NCI-H510A treated with DMSO at 0.1 percent for 48 hours (cell line): ENCODE results near the gene STK10.

ENCODE experiments used
- DNase-seq: peaks from one replicate; lab custom pipeline; 2025; lab: John Stamatoyannopoulos, UW

The STK10 gene

GRCh38 chr5:172106511-172107356, 81.3 kb downstream of the STK10 start:
- DNase-seq: peak; percentile 2

GRCh38 chr5:172105811-172106210, 82.2 kb downstream of the STK10 start:
- no peak for DNase-seq

GRCh38 chr5:172104801-172105701, 83.0 kb downstream of the STK10 start:
- no peak for DNase-seq

- no peak for DNase-seq
Measured at GRCh38 chr5:172104021-172104420, 84.0 kb downstream of the STK10 start.

GRCh38 chr5:172102913-172103626, 85.0 kb downstream of the STK10 start:
- DNase-seq: no peak

GRCh38 chr5:172102218-172102870, 85.7 kb downstream of the STK10 start:
- no peak for DNase-seq

- DNase-seq: no peak
Measured at GRCh38 chr5:172101547-172102217, 86.3 kb downstream of the STK10 start.

GRCh38 chr5:172098883-172099282, 89.1 kb downstream of the STK10 start:
- no peak for DNase-seq

- DNase-seq: no peak
Measured at GRCh38 chr5:172098046-172098445, 90.0 kb downstream of the STK10 start.

GRCh38 chr5:172097356-172097755, 90.7 kb downstream of the STK10 start:
- DNase-seq: no peak

- DNase-seq: no peak
Measured at GRCh38 chr5:172096207-172096940, 91.7 kb downstream of the STK10 start.

GRCh38 chr5:172095368-172096206, 92.4 kb downstream of the STK10 start:
- DNase-seq: no peak

- DNase-seq: no peak
Measured at GRCh38 chr5:172093965-172094364, 94.1 kb downstream of the STK10 start.

- no peak for DNase-seq
Measured at GRCh38 chr5:172093559-172093958, 94.5 kb downstream of the STK10 start.

GRCh38 chr5:172091956-172092732, 95.9 kb downstream of the STK10 start:
- no peak for DNase-seq

- DNase-seq: no peak
Measured at GRCh38 chr5:172090976-172091547, 97.0 kb downstream of the STK10 start.

GRCh38 chr5:172089298-172090117, 98.5 kb downstream of the STK10 start:
- DNase-seq: no peak

GRCh38 chr5:172088801-172089200, 99.2 kb downstream of the STK10 start:
- DNase-seq: no peak
